Epithelial cell of esophagus (primary cell): ENCODE data around the gene SCFD2.
"Not testable (repeated sequence)": the region's sequence is repeated elsewhere in the genome, so short reads cannot be mapped to it uniquely, and the experiment has no call there.

ENCODE experiments used
- DNase-seq: peaks from one replicate; pipeline ENCODE4 v3.0.0; 2010; ENCODE audit warnings: low read depth
- H3K4me3 ChIP-seq: 2 replicates; pipeline ENCODE4 v1.5.1; 2011; ENCODE audit warnings: mild to moderate bottlenecking, low read length, control low read depth
- TF ChIP-seq, protein P1 (sequence below): IDR thresholded peaks from 2 replicates; pipeline ENCODE4 v1.5.1; 2011; ENCODE audit warnings: low read depth, mild to moderate bottlenecking, low read length, control low read depth, inconsistent platforms; ENCODE audit not compliant: insufficient read depth; ENCODE audit errors: missing control alignments

Gene SCFD2

DNA sequence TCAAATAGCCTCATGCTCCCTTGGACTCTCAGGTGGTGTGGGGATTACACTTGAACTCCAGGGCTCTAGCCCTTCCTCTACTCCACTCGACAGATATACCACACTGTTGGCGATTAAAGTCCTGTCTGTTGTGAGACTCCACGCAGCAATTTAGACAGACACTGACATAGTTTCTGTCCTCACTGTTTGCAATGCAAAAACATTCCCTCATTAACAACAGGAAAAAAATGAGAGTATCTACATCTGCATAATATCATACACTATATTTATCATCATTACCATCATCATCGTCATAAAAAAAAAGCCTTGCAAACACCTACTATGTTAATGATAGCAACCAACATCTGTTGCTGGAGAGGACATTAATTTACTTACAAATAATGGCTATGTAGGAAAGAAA is 371.3 kb downstream of the SCFD2 start:
- DNase-seq = no peak
- TF ChIP-seq, protein P1, sequence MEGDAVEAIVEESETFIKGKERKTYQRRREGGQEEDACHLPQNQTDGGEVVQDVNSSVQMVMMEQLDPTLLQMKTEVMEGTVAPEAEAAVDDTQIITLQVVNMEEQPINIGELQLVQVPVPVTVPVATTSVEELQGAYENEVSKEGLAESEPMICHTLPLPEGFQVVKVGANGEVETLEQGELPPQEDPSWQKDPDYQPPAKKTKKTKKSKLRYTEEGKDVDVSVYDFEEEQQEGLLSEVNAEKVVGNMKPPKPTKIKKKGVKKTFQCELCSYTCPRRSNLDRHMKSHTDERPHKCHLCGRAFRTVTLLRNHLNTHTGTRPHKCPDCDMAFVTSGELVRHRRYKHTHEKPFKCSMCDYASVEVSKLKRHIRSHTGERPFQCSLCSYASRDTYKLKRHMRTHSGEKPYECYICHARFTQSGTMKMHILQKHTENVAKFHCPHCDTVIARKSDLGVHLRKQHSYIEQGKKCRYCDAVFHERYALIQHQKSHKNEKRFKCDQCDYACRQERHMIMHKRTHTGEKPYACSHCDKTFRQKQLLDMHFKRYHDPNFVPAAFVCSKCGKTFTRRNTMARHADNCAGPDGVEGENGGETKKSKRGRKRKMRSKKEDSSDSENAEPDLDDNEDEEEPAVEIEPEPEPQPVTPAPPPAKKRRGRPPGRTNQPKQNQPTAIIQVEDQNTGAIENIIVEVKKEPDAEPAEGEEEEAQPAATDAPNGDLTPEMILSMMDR = no peak

DNA sequence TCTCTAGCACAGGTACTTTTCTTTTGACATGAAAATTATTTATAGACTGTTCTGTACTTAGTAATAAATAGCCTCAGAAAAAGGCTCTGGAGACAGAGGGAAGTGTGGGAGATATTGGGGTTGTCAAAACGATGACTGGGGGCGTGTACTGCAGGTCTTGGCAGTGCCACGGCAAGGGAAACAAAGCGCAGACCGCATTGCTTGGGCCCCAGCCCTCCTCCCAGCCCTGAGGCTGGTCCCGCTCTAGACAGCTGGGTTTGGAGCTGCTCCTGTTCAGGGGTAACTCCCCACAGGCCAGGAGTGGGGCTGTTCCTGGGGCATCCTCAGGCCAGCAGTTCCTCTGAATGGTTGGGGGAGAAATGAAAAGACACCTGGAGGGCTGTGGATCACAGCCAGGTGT is 372.1 kb downstream of the SCFD2 start:
- TF ChIP-seq, protein P1 = no peak
- no peak for DNase-seq
- no peak overlapping the region for H3K4me3 ChIP-seq

More for the DNA sequence above, 371.3 kb downstream of the SCFD2 start:
- H3K4me3 ChIP-seq = no peak overlapping the region

DNA sequence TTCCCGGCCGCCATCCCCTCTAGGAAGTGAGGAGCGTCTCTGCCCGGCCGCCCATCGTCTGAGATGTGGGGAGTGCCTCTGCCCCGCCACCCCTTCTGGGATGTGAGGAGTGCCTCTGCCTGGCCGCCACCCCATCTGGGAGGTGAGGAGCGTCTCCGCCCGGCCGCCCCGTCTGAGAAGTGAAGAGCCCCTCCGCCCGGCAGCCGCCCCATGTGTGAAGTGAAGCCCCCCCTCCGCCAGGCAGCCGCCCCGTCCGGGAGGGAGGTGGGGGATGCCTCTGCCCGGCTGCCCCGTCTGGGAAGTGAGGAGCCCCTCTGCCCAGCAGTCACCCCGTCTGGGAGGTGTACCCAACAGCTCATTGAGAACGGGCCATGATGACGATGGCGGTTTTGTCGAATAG is 373.3 kb downstream of the SCFD2 start:
- not testable (repeated sequence) for DNase-seq, H3K4me3 ChIP-seq

DNA sequence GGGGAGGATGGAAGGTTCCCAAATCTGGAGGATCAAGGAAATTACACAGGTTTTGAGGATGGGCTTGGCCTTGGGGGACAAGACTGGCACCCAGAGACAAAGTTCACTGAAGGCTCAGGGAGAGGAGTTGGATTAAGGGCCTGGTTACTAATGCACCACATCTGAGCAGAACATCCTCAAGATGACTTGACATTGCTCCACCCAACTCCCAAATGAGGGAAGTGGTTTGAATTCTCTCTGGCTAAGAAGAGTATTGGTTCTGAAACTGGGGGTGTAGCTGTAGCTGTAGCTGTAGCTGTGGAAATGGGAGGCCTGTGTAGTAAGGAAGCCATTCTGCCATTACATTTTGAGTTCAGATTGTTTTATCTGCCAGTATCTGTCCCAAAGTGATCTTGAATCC is 374.4 kb downstream of the SCFD2 start:
- no peak for DNase-seq
- TF ChIP-seq, protein P1 = no peak
- H3K4me3 ChIP-seq = no peak overlapping the region

DNA sequence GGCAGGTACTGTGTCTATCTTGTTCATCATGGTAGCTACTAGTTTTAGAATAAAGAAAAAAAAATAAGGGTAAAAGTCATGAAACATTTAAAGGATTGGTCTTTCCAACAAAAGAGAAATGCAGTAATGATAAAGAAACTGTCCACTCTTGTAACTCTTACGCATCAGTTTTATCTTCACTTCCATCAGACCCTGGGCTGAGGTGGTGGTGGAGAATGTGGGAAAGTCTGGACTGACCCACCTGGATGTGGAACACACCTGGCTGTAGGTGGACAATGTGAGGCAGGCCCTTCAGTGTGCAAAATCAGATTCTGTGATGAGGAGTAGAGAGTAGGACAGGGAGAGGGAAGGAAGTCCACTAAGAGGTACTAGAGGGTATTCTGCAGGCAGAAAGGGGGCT is 375.2 kb downstream of the SCFD2 start:
- no peak for DNase-seq
- TF ChIP-seq, protein P1 = no peak
- no peak overlapping the region for H3K4me3 ChIP-seq

DNA sequence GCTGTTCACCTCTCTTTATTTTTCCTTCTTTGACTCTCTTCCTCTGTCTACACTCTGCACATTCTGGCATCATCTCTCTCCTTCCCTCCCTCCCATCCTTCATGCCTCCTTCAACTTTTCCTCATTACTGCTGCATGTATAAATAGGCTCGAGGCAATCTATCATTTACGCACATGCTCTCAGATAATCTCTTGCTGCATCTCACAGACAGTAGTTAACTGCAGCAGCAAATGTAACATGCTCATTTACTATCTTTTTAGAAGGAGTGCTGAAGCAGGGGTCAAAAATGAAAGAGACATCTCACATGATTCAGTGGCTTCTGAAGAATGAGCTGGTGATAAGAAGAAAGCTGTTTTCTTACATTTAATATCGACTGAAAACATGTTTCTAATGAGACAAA is 376.0 kb downstream of the SCFD2 start:
- DNase-seq = no peak
- TF ChIP-seq, protein P1 = no peak
- H3K4me3 ChIP-seq = no peak overlapping the region

DNA sequence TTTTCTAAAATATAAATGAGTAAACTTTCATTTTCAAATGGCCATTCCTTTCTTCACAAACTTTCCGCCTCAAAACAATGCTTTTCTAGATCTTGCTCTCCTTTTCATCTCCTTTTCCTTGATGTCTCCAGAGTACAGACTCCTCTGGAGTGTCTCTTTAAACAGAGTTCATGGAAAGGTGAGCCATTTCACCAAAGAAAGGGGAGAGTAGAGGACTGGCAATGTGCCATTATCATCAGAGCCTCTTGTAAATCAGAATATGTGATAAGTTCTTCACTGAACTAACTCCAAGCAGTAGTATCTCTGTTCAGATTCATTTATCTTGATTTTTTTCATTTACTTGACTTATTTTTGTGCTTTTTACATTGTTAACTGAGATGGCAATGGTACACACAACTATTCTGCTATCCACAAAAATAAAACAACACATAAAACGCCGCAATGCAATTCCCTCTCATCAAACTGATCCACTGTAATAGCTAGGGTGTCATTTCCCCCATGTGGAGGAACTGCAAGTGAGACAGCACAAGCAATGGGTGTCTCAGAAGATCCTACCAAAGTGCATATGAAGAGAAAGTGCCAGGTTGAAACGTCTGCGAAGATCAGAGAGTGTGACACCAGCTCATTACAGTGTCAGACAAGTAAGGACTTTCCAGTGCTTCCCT is 378.3 kb downstream of the SCFD2 start:
- TF ChIP-seq, protein P1 = no peak
- H3K4me3 ChIP-seq = no peak overlapping the region

More for the DNA sequence above, 378.3 kb downstream of the SCFD2 start:
- no peak for DNase-seq
